Spleen (tissue), 7 donors: ENCODE results near the gene SYTL4.

Experiments used
- POLR2A ChIP-seq, 3 donors: fragments of 450-650 bp; IDR thresholded peaks; one replicate each; pipeline ENCODE4 v1.5.1; 2017; ENCODE audit warnings: antibody characterized with exemption in 3 of 3, mild to moderate bottlenecking in 1 of 3
- POLR2AphosphoS5 ChIP-seq, 3 donors: sonication (generic); formaldehyde crosslinking; IDR thresholded peaks; one replicate each; pipeline ENCODE4 v1.5.1; 2017; ENCODE audit warnings: antibody characterized with exemption in 3 of 3
- TF ChIP-seq, protein P1 (sequence below), 11 experiments: fragments of 200-600 bp in 7 of 11; fragments of 450-650 bp in 4 of 11; sonication (generic) in 4 of 11; IDR thresholded peaks in 8 of 11; conservative IDR thresholded peaks in 3 of 11; 1 replicate in 7 of 11; 2 replicates in 4 of 11; pipeline versions ENCODE4 v1.4.0 to v1.8.0; 2016 to 2021; ENCODE audit warnings: antibody characterized with exemption in 11 of 11, inconsistent platforms in 4 of 11, mild to moderate bottlenecking in 1 of 11
- donor health status: DM: no; HTN: no; CAD: no; lungs with moderate emphysema.
- donor health status: DM: no; HTN: no; CAD: no.
- donor health status: DM: no; HTN: no; CAD: no.

GRCh38 chrX:100662796-100663195 lies 69.1 kb downstream of the SYTL4 start:
- TF ChIP-seq, protein P1, sequence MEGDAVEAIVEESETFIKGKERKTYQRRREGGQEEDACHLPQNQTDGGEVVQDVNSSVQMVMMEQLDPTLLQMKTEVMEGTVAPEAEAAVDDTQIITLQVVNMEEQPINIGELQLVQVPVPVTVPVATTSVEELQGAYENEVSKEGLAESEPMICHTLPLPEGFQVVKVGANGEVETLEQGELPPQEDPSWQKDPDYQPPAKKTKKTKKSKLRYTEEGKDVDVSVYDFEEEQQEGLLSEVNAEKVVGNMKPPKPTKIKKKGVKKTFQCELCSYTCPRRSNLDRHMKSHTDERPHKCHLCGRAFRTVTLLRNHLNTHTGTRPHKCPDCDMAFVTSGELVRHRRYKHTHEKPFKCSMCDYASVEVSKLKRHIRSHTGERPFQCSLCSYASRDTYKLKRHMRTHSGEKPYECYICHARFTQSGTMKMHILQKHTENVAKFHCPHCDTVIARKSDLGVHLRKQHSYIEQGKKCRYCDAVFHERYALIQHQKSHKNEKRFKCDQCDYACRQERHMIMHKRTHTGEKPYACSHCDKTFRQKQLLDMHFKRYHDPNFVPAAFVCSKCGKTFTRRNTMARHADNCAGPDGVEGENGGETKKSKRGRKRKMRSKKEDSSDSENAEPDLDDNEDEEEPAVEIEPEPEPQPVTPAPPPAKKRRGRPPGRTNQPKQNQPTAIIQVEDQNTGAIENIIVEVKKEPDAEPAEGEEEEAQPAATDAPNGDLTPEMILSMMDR (IDR thresholded peaks at IDR 0.05 in 8 of 11, conservative IDR thresholded peaks at IDR 0.05 in 3 of 11), result no peak
- TF ChIP-seq POLR2AphosphoS5 (IDR thresholded peaks at IDR 0.05) (no peak), POLR2A (IDR thresholded peaks at IDR 0.05) (no peak)
